Neural progenitor cell (in vitro differentiated cells): Measurements from ENCODE around the gene CCDC61.

ENCODE experiments used
- CTCF ChIP-seq: fragments of 200-600 bp; sonication (generic); IDR thresholded peaks from 2 replicates; pipeline ENCODE4 v1.5.1; 2017; ENCODE audit warnings: antibody characterized with exemption, mild to moderate bottlenecking
- EZH2 ChIP-seq: fragments of 200-600 bp; sonication (generic); IDR thresholded peaks from 2 replicates; pipeline ENCODE4 v1.6.1; 2017; ENCODE audit warnings: antibody characterized with exemption, mild to moderate bottlenecking, moderate library complexity

DNA sequence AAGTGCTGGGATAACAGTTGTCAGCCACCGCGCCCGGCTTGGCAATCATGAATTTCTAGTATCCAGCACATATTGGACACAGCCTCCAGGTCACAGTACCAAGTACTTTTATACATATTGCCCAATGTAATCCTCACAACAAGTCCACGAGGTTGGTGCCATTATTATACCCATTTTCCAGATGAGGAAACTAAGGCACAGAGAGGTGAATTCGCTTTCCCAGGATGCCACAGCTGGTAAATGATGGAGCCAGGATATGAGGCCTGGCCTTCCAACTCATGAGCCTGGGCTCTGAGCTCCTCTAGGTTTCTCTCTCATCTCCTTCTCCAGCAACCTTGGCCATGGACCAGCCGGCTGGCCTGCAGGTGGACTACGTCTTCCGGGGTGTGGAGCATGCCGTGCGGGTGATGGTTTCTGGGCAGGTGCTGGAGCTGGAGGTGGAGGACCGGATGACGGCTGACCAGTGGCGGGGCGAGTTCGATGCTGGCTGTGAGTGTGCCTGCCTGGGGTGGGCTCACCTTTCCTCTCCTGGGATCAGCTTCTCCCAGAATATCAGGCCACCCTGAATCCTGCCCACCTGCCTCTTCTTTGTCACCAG is 7.5 kb downstream of the CCDC61 start:
- no peak for TF ChIP-seq EZH2
- TF ChIP-seq CTCF = no peak
